SHP77 (cell line): ENCODE results near the gene KRT32.
"Not testable (repeated sequence)": the region's sequence is repeated elsewhere in the genome, so short reads cannot be mapped to it uniquely, and the experiment has no call there.

ENCODE experiments used
- DNase-seq, 2 experiments: peaks; one replicate each; lab custom pipeline; 2025; lab: John Stamatoyannopoulos, UW

The KRT32 gene

DNA sequence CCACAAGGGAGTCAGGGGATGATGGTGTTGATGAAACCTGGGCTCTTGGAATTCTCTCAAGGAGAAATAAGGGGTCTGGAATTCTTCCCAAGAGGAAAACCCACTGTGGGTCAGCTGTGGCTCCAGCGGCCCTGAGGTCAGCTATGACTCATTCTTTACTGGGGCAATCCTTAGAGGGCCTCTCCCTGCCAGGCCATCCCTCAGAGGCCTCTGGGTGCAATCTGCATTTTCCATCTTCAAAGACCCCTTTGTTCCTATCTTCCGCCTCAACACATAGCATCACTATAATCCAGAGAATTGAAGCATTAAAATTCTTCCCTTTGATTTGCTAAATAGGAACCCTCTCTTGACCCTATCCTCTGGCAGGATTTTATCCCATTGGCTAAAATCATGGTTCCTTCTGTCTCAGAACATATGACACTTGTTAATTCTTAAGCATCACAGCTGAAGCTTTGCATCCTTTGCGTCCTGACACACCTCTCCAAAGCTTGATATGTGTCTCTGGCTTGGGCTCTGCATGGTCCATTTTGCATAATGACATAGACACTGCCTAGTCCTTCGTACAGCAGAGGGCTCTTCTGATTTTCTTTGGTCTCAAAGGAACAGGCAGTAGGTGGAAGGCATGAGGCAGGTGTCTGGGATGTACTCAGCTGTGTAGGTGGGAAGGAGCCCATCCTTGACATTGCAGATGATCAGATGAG, 38.4 kb downstream of the KRT32 start:
- no peak for DNase-seq

DNA sequence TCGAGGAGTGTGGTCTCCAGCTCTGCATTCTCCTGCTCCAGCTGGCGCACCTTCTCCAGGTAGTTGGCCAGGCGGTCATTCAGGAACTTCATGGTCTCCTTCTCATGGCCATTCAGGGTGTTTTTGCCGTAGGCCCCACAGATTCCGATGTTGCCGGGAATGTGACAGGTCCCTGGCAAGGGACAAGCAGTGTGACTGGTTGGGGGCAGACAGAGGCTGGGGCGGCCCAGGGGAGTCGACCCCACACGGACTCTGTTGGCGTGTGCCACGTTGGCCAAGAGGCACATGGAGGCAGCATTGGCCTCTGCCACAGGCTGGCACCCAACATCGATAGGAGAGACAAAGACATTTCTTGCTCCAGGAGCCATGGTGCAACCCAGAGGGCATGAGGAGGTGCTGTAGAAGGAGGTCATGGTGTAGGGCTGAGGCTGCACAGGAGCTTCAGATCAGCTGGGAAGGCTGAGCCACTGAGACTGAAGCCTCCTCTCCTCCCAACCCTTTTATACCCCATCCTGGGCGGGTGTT, 43.0 kb downstream of the KRT32 start, which contains the start of gene KRT37:
Gene KRT37, minus strand, starts transcription at position 475 of the 525 bp plus-strand sequence. Its CDS starts 62 bp downstream, at position 413.
- no peak for DNase-seq

DNA sequence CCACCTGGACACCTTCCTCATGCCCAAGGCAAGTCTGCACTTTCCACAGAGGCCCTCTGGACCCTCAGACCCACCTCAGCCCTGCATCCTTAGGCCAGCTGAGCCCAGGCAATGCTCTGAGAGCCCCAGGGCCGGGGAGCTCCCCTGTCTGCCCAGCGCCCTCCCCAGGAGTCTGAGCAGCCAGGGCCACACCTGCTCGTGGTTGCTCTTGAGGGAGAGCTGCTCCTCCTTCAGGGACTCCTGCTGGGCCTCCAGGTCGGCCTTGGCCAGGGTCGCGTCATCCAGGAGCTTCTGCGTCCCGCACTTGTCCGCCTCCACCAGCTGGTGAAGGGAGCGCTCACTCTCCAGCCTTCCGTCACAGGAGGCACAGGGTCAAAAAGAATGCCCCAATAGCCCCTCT, 44.6 kb downstream of the KRT32 start:
- not testable (repeated sequence) for DNase-seq

GRCh38 chr17:41421617-41422016, 45.6 kb downstream of the KRT32 start:
- no peak for DNase-seq

GRCh38 chr17:41421116-41421515, 46.1 kb downstream of the KRT32 start:
- DNase-seq, result no peak

DNA sequence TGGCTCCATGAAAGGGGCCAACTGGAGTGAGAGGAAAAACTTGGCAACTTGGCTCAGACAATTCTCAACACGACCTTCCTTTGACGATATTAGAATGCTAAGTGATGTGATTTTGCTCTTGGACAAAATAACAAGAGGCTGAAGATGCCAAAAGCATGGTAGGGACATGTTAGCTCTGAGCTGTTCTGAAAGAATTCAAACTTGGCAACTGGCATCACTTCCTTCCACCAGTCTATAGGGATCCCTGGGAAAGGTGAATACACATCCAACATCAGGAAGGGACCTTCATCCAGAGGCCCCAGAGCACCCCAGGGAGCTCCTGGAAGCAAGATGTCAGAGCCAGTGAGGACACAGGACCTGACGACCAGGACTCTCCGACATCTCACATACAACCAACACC, 47.1 kb downstream of the KRT32 start:
- DNase-seq, result no peak

- DNase-seq, result no peak
Observed at GRCh38 chr17:41419716-41420115, 47.5 kb downstream of the KRT32 start.

DNA sequence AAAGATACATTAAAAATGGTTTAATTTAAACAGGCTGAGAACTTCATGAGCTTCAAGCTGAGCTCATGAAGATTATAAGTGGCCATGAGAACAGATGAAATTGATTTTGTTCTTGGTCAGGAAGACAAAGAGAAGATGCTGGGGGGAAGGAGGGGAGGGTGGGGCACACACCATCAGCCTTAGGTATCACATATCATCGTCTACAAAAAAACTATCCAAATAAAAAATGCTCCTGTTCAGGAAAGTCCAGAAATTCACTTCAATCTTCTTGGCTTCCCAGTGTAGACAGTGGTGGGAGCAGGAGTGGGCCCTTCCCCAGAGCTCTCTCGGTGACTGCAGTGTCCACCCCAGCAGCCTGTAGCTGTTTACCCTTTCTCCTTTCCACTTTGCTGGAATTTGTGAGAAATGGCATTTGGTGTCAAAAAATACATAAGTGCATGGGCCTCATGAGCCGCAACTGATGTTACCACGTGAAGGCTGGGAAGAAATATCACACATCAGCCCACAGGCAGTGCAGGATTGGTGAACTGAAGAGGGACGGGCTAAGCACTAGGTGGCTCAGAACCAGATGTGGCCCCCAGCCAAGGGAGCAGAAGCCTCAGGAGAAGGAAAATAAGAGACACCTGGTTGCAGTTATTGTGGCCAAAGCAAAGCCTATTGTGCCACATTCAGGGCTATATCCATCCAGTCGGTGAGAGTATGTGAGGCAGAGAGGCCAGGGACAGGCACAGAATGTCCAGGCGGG, 48.9 kb downstream of the KRT32 start:
- DNase-seq, result no peak

DNA sequence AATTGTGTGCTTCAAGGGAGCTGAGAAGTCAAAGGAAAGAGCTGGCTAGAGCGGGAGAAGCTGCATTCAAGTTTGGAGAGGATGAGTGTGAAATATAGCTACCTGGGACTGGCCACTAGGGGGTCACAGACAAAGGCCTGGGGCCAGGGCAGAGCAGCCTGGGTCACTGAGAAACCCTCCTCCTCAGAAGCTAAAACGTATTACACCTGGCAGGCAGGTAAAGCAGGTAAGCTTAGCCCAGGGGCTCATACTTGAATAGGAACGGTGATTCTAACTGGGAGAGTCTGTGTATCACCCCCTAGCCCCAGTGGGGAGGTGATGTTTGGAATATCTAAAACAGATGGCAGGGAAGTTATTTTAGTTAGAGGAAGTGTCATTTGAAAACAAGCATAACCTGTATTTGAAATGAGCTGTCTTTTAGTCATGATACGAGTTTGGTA, 49.6 kb downstream of the KRT32 start:
- no peak for DNase-seq

GRCh38 chr17:41417127-41417526, 50.1 kb downstream of the KRT32 start:
- DNase-seq, result no peak

GRCh38 chr17:41416479-41416878, 50.7 kb downstream of the KRT32 start:
- DNase-seq, result no peak

- DNase-seq, result no peak
Observed at GRCh38 chr17:41415833-41416335, 51.3 kb downstream of the KRT32 start.

- no peak for DNase-seq
Observed at GRCh38 chr17:41415411-41415810, 51.8 kb downstream of the KRT32 start.

DNA sequence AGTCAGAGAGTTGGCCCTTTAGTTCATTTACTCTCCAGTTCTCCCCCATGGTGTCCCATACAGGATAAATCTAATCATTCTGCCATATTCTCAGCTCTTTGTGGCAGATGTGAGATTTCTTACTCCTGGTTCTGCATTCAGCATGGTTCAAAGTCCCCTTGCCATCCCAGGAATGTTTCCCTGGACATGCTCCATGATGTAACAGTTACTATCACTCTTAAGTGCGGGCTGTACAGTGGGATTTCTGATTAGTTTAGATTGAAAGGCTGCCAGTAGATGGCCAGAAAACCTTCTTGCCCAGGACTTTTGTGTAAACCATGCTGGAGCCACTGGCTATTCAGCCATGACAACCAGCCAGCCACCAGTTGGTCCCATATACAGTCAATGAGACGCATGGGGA, 53.2 kb downstream of the KRT32 start:
- DNase-seq, result no peak

- DNase-seq, result no peak
Observed at GRCh38 chr17:41413353-41413957, 53.7 kb downstream of the KRT32 start.

- no peak for DNase-seq
Observed at GRCh38 chr17:41411072-41411840, 55.9 kb downstream of the KRT32 start.
